G401 (cell line): Measurements from ENCODE around the gene GPR17. TPM values are rescaled to one million over a fixed set of nuclear protein-coding genes. Genes with fewer than 3 reads are reported as not detected.

Experiments
- DNase-seq: peaks from one replicate; pipeline ENCODE4 v3.0.0-alpha.2; 2015; ENCODE audit warnings: low spot score
- in situ Hi-C: cut with HindIII; loops from 2 replicates; pipeline ENCODE4 v1.10.0; 2016; ENCODE audit warnings: low sequenced_read_pairs, mixed read lengths
- total RNA-seq: library from RNA; depleted of rRNA; stranded (reverse); fragments of >200 nt; shearing (Covaris generic); gene quantifications from 2 replicates; pipeline ENCODE4 v1.2.3, GENCODE V29; 2014

The GPR17 gene
- total RNA-seq, 1 experiment from 2014 or later, result not detected

- no peak for DNase-seq
- in situ Hi-C loops, result no loop called here
Measured at GRCh38 chr2:127612111-127612822, 33.7 kb upstream of the GPR17 start.

DNA sequence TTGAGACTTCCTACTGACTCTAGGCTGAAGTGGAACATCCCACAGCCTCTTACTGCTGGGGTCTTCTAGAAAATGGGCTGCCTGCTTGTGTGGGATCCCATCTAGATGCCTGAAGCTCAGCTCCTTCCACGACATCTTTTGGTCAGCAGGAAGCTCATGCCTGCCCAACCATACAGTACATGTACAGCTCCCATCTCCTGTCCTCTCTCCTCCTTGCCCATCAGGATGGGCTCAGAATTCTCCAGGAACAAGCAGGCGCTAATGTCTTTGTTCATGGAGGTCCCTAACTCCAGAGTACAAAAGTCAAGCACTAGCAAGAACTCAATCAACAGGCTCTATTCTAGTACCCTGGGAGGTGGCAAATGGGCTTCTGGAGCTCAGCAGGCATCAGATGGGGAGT, 31.7 kb upstream of the GPR17 start:
- no peak for DNase-seq
- in situ Hi-C loops, result no loop called here

GRCh38 chr2:127614731-127615130, 31.2 kb upstream of the GPR17 start:
- in situ Hi-C loops, result no loop called here
- no peak for DNase-seq

- in situ Hi-C loops, result no loop called here
- no peak for DNase-seq
Measured at GRCh38 chr2:127615511-127616166, 30.3 kb upstream of the GPR17 start.

DNA sequence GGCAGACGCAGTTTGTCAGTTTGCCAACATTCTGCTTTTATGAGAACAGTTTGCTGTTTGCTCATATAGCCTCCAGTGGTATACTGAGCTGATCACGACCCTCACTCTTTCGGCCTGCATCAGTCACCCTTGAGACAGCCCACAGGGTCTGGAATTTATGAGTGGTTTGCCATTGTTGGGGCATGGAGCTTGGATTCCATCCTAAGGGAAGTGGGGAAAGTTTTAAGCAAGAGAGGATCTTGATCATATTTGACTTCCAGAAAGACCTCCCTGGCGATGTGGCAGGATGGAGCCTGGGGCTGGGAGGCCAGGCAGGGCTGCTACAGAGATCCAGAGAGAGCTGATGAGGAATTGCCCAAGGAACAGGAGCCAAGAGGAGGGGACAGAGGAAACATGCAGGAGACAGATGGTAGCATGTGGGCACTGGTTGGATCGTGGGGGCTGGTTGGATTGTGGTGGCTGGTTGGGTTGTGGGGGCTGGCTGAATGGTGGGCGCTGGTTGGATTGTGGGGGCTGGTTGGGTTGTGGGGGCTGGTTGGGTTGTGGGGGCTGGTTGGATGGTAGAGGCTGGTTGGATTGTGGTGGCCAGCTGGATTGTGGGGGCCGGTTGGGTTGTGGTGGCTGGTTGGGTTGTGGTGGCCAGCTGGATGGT, 27.3 kb upstream of the GPR17 start:
- in situ Hi-C loops, result no loop called here
- DNase-seq, result no peak

DNA sequence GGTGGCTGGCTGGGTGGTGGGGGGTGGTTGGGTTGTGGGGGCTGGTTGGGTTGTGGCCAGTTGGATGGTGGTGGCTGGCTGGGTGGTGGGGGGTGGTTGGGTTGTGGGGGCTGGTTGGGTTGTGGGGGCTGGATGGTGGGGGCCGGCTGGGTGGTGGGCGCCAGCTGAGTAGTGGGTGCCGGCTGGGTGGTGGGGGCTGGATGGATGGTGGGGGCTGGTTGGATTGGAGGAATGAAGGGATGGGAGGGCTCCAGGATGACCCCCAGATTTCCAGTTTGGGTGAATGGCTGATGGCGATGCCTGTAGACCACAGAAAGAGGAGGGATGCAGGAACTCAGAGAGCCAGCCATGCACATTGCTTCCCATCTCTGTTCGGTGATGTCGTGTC, 26.8 kb upstream of the GPR17 start:
- no peak for DNase-seq
- in situ Hi-C loops, result no loop called here

DNA sequence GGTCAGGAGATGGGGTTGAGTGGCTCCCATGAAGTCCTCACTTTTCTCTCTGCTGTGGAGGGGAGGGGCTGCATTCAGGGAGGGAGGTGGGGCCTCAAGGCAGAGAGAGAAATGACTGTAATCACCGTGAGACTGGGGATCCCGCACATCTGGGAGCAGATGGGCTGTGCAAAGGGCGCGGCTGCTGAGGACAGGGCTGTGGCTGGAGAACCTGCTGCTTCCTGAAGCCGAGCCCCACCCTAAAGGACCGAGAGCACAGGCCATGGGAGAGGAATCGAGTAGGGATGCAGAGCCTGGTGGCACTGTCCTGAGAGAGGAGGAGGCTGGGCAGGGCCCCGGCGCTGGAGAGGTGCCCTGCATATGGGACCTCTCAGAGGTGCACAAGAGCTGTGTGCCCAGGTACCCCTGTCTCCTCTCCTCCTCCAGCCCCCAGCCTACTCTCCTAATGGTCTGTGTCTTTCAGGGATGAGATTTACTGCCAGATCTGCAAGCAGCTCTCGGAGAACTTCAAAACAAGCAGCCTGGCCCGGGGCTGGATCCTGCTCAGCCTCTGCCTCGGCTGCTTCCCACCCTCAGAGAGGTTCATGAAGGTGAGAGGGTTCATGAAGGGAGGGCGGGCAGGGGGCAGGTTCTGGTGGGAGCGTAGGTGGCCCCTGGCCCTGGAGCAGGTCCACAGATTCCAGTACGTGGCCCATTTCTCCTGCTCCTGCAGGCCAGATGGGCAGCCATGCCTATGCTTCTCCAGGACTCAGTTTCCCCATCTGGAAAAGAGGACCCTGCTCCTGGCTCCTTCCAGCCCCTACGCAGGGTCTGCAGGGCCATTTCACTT, 25.9 kb upstream of the GPR17 start:
- in situ Hi-C loops, result no loop called here
- DNase-seq, result no peak

- DNase-seq, result no peak
- in situ Hi-C loops, result no loop called here
Measured at GRCh38 chr2:127620866-127621265, 25.1 kb upstream of the GPR17 start.

- in situ Hi-C loops, result no loop called here
- no peak for DNase-seq
Measured at GRCh38 chr2:127621981-127622431, 23.9 kb upstream of the GPR17 start.

DNA sequence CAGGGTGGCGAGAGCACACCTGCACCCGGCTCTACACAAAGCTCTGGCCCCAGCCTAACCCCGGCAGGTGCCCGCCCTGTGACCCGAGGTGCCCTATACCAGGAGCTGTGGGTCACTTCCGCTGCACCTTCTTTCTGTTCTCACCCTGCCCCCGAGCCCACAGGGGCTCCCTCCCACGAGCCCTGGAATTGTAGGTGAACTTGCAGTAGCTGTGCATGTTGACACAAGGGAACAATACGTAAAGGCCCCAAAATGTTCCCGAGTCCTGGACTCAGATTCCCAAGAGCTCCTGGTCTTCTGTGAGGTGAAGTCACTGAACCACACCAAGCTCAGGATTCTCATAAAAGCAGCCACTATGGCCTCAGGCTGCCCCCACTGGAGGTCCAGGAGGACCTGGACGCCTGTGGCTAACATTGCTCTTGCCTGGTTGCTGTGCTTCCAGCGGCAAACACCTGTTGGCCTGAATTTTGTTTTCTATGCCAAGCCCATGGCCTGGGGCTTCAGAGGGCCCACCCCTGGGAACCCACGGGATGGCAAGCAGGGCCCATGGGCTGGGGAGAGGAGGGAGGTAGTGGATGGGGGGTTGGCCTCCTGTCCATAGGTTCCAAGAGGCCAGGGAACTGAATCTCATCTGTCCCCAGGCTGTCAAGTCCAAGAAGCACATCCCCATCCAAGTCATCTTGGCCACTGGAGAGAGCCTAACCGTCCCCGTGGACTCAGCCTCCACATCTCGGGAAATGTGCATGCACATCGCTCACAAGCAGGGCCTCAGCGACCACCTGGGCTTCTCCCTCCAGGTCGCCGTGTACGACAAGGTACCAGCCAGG, 23.2 kb upstream of the GPR17 start:
- DNase-seq, result no peak
- in situ Hi-C loops, result no loop called here

DNA sequence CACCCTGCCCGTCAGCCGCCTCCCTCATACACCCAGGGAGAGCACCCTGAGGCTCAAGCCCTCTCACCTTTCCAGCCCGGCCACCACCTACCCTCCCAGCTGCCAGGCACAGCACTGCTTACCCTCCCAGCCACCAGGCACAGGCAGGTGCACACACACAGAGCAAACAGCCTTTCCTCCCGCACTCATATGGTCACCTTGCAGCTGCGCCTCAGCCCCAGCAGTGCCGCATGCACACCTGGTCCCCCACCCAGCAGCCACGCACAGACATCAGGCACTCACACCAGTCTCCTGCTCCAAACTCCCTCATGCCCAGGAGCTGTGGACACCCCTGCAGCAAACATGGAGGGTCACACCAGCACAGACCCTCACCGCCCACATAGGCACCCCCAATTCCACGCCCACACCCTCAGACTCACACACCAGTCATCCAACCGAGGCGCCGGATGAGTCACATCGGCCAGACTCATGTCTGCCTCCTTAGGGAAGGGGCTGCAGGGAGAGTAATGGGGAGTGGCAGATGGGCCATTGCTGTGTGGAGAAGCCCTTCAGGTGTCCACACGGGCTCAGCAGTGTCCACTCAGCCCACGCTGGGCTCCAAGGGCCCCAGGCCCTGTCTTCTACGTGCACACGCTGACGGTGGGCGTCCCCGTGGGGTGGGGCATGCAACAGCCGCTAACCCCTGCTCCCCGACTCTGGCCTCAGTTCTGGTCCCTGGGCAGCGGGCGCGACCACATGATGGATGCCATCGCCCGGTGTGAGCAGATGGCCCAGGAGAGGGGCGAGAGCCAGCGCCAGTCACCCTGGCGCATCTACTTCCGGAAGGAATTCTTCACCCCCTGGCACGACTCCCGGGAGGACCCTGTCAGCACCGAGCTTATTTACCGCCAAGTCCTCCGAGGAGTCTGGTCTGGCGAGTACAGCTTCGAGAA, 22.3 kb upstream of the GPR17 start:
- in situ Hi-C loops, result no loop called here
- DNase-seq, result no peak

DNA sequence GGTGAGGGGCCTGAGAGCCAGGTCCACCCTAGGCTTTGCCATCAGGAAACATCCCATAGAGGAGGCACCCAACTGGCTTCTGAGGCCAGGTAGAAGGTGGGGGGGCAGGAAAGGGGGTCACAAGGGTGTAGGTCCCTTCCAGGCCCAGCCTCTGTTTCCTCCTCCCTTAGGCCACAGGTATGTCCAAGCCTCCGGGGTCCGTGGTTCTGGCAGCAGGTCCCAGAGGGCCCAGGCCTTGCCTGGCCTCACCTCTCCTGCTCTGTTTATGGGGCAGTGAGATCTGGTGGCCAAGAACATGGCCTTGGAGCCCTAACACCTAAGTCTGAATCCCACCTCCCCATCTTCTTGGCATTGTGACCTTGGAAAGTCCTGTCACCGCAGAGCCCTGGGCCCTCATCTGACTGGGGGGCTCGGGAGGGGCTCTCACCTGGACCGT, 21.6 kb upstream of the GPR17 start:
- no peak for DNase-seq

GRCh38 chr2:127624756-127625571, 21.0 kb upstream of the GPR17 start:
- no peak for DNase-seq
- in situ Hi-C loops, result no loop called here

More for the DNA sequence above, 21.6 kb upstream of the GPR17 start:
- in situ Hi-C loops, result no loop called here

DNA sequence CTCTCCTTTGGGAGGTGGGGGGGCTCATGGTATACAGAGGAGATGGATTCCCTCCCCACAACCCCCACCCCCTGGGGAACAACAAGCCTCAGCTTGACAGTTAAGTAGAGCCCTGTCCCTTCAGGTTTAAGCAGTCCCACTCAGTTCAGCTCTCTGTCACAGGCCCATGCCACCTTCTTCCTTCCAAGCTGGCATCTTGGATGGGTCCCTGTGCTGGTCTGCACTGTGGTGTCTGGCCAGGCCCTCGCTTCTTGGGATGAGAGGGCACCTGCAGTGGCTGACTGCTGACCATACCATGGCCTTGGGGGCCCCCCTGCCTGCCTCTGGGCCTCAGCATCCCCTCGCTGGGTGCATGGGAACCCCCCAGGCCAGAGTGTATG, 20.4 kb upstream of the GPR17 start:
- in situ Hi-C loops, result no loop called here
- no peak for DNase-seq

DNA sequence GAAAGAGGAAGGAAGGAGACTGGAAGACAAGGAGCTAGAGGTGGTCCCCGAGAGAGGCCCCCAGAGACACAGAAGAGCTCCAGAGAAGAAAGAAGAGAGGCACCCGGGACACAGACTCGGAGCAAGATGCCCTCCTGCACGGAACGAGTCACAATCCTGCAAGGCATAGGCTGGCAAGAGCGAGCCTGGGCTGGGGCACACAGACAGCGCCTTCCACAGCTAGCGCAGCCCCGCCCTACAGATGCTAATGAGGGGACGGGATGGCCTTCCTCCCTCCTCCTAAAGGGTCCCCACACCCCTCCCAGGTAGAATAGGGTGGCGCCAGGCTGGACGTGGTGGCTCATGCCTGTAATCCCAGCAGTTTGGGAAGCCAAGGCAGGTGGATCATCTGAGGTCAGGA, 19.8 kb upstream of the GPR17 start:
- DNase-seq, result no peak
- in situ Hi-C loops, result no loop called here

GRCh38 chr2:127626917-127627739, 18.8 kb upstream of the GPR17 start:
- no peak for DNase-seq
- in situ Hi-C loops, result no loop called here
